HL-60 (cell line): ENCODE data around the gene RAPGEF4.

Experiments used
- DNase-seq, 2 experiments: peaks; one replicate each; pipeline ENCODE4 v3.0.0-alpha.2; 2010 to 2020; ENCODE audit warnings: low read depth in 1 of 2, low spot score in 1 of 2
- H3K27ac ChIP-seq: fragments of 250-450 bp; sonication (Bioruptor Pico); replicated peaks from 2 replicates; pipeline ENCODE4 v1.5.1; 2020; ENCODE audit warnings: mild to moderate bottlenecking, moderate library complexity
- H3K27me3 ChIP-seq: fragments of 250-450 bp; sonication (Bioruptor Pico); 2 replicates; pipeline ENCODE4 v1.5.1; 2021; ENCODE audit warnings: mild to moderate bottlenecking, moderate library complexity; ENCODE audit not compliant: insufficient read depth, poor library complexity, severe bottlenecking
- H3K4me3 ChIP-seq: replicated peaks from 2 replicates; pipeline ENCODE4 v1.5.1; 2011; ENCODE audit warnings: mild to moderate bottlenecking, control low read depth, low read length; ENCODE audit not compliant: insufficient read depth
- CTCF ChIP-seq: IDR thresholded peaks from one replicate; pipeline ENCODE4 v1.5.1; 2011; ENCODE audit warnings: low read length, control low read depth, inconsistent platforms; ENCODE audit not compliant: insufficient read depth
- GABPA ChIP-seq: IDR thresholded peaks from 2 replicates; pipeline ENCODE4 v1.6.1; 2012; ENCODE audit warnings: low read depth
- POLR2AphosphoS5 ChIP-seq: IDR thresholded peaks from 2 replicates; pipeline ENCODE4 v1.6.1; 2012; ENCODE audit warnings: low read depth
- REST ChIP-seq: IDR thresholded peaks from 2 replicates; pipeline ENCODE4 v1.6.1; 2012; ENCODE audit warnings: low read depth; ENCODE audit not compliant: insufficient replicate concordance
- SPI1 ChIP-seq: IDR thresholded peaks from 2 replicates; pipeline ENCODE4 v1.6.1; 2012; ENCODE audit warnings: low read depth, mild to moderate bottlenecking, borderline replicate concordance

Gene RAPGEF4

DNA sequence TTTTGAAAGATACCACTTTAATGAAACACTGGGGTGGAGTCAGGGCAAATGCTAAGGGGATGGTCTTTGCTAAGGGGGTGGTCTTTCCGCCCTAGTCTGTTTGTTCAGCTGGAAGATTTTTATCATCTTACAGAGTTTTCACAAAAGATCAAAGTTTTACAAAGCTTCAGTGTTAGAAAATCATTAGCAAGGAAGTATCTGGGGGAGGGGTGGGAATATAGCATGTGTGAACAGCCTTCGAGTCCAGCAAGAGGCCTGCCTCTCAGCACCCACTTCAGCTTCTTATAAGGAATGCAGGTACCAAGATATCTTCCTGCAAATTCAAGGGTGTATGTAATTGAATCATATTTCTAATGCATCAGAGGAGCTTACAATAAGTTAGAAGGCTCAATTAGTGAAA lies 112.9 kb downstream of the RAPGEF4 start:
- no peak for TF ChIP-seq CTCF
- no peak for TF ChIP-seq REST
- no peak for TF ChIP-seq SPI1
- TF ChIP-seq POLR2AphosphoS5: no peak
- TF ChIP-seq GABPA: no peak
- H3K27ac ChIP-seq: no peak overlapping the region
- H3K4me3 ChIP-seq: no peak overlapping the region
- no peak for DNase-seq
- peaks cover under 1% of the 10 kb centered on the region for H3K27me3 ChIP-seq

DNA sequence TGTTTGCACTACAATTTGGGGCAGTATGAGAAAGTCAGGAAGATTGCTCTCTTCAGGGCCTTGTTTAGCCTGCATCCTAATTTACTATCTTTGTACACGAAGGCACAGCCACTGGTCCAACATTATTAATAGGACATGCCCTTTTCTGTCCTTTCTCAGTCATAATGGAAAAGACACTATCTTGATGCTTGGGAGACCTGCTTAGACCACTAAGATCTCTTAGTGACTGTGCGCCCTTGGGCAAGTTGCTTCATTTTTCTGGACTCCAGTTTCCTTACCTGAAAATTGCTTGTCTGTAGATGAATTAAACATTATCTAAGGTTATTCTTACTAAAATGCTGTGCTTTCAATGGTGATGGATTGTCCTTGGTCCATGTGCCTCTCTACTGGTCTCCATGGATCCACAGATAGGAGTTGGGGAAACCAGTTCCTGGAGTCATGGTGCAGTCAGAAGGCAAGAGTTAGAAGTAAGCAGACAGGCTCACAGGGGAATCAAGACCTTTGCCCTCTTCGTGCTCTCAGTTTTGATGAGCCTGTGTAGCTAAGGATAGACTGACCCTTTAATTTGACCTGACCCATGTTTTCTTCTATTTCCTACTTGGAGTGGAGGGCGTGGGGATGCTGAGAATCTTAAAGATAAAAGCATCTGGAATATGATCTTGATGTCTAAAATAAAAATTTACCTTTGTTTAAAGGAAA lies 114.0 kb downstream of the RAPGEF4 start:
- no peak overlapping the region for H3K4me3 ChIP-seq
- H3K27ac ChIP-seq: no peak overlapping the region
- peaks cover 5% of the 10 kb centered on the region for H3K27me3 ChIP-seq
- DNase-seq: no peak
- TF ChIP-seq POLR2AphosphoS5 (no peak), GABPA (no peak), SPI1 (no peak), REST (no peak), CTCF (no peak)

DNA sequence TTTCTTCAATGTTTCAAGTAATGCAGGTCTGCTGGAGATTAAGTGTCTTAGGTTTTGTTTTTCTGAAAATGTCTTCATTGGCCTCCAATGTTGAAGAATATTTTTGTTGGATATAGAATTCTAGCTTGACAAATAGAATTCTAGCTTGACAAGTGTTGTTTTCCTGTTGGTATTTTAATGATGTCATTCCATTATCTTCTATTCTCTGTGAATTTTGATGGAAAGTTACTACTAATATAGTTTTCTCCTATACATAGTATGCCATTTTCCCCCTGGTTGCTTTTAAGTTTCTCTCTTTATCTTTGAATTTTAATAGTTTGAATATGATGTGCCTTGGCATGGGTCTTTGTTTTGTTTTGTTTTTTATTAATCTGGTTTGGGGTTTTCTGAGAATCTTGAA lies 119.9 kb downstream of the RAPGEF4 start:
- no peak for DNase-seq
- Histone ChIP-seq H3K27ac (no peak overlapping the region), H3K27me3 (peaks cover 5% of the 10 kb centered on the region), H3K4me3 (no peak overlapping the region)
- TF ChIP-seq POLR2AphosphoS5 (no peak), REST (no peak), SPI1 (no peak), GABPA (no peak), CTCF (no peak)
